Gastrocnemius medialis (tissue), 4 donors: ENCODE measurements around the gene GNRHR. TPM values are rescaled to one million over a fixed set of nuclear protein-coding genes. Genes with fewer than 3 reads are reported as not detected.
"Not testable (repeated sequence)": the region's sequence is repeated elsewhere in the genome, so short reads cannot be mapped to it uniquely, and the experiment has no call there.

Experiments
- ATAC-seq, 2 donors: fragments of 150-250 bp; one replicate each; pipeline ENCODE4 v1.9.1; 2016
- DNase-seq, 2 donors: peaks; one replicate each; pipeline ENCODE4 v3.0.0-alpha.2; 2019
- H3K27ac ChIP-seq, 4 donors: fragments of 200-600 bp; sonication (generic); 1 replicate in 1 of 4; 2 replicates in 3 of 4; pipeline ENCODE4 v1.5.1; 2016 to 2018; ENCODE audit warnings: mild to moderate bottlenecking in 2 of 4, moderate library complexity in 1 of 4
- H3K27me3 ChIP-seq, 3 donors: fragments of 200-600 bp; sonication (generic) in 2 of 3; 1 replicate in 1 of 3; 2 replicates in 2 of 3; pipeline versions ENCODE4 v1.5.1 to v1.6.0; 2016 to 2019; ENCODE audit warnings: mild to moderate bottlenecking in 1 of 3, moderate library complexity in 1 of 3
- H3K36me3 ChIP-seq, 2 donors: fragments of 200-600 bp; sonication (generic) in 1 of 2; one replicate each; pipeline ENCODE4 v1.5.1; 2017 to 2018
- H3K4me1 ChIP-seq, 2 donors: fragments of 200-600 bp; sonication (generic) in 1 of 2; one replicate each; pipeline ENCODE4 v1.5.1; 2016 to 2017; ENCODE audit warnings: mild to moderate bottlenecking in 2 of 2
- H3K4me3 ChIP-seq, 4 donors: fragments of 200-600 bp; sonication (generic) in 3 of 4; 1 replicate in 1 of 4; 2 replicates in 3 of 4; pipeline ENCODE4 v1.5.1; 2016 to 2019; ENCODE audit warnings: mild to moderate bottlenecking in 2 of 4
- H3K9me3 ChIP-seq, 3 donors: fragments of 200-600 bp; sonication (generic) in 2 of 3; 1 replicate in 1 of 3; 2 replicates in 2 of 3; pipeline ENCODE4 v1.5.1; 2016 to 2019
- CTCF ChIP-seq, 5 experiments: fragments of 450-650 bp in 3 of 5; fragments of 200-600 bp in 2 of 5; sonication (generic) in 2 of 5; IDR thresholded peaks in 4 of 5; conservative IDR thresholded peaks in 1 of 5; 1 replicate in 4 of 5; 2 replicates in 1 of 5; pipeline ENCODE4 v1.5.1; 2016 to 2019; ENCODE audit warnings: antibody characterized with exemption in 5 of 5, mild to moderate bottlenecking in 3 of 5, moderate library complexity in 3 of 5
- POLR2A ChIP-seq, 2 donors: fragments of 450-650 bp; IDR thresholded peaks; one replicate each; pipeline ENCODE4 v1.6.1; 2017; ENCODE audit warnings: antibody characterized with exemption in 2 of 2, mild to moderate bottlenecking in 2 of 2, moderate library complexity in 2 of 2
- in situ Hi-C, 4 donors: fragments of 200-750 bp; cut with MboI; loops; one replicate each; pipeline versions ENCODE4 v1.15.0 to v1.8.0; 2017; ENCODE audit warnings: low sequenced_read_pairs in 4 of 4
- intact Hi-C: fragments of 100-400 bp; cut with DNase I; formaldehyde crosslinking; loops from one replicate; pipeline ENCODE4 v1.15.1; 2023; ENCODE audit warnings: low total_unique reads
- total RNA-seq, 4 donors: library from RNA; depleted of rRNA; stranded (reverse); fragments of >200 nt; gene quantifications; one replicate each; pipeline versions ENCODE4 v1.1.0 to v1.2.3, GENCODE V29; 2016

The GNRHR gene
- total RNA-seq, 4 donors from 2014 or later, result not detected

GRCh38 chr4:67743194-67743593 is 11.0 kb downstream of the GNRHR start:
- intact Hi-C loops (no loop called here), in situ Hi-C loops (no loop called here)
- TF ChIP-seq CTCF (IDR thresholded peaks at IDR 0.05 in 4 of 5, conservative IDR thresholded peaks at IDR 0.05 in 1 of 5) (no peak), POLR2A (IDR thresholded peaks at IDR 0.05) (no peak)
- ATAC-seq, result no peak
- no peak for DNase-seq
- Histone ChIP-seq H3K36me3 (no peaks in the 10 kb centered on the region), H3K4me3 (no peak overlapping the region), H3K4me1 (no peaks in the 10 kb centered on the region), H3K27me3 (no peaks in the 10 kb centered on the region), H3K27ac (no peak overlapping the region), H3K9me3 (no peaks in the 10 kb centered on the region)

- intact Hi-C loops, result no loop called here
- no peaks in the 10 kb centered on the region for H3K36me3 ChIP-seq
- H3K9me3 ChIP-seq, result no peaks in the 10 kb centered on the region
- TF ChIP-seq POLR2A (IDR thresholded peaks at IDR 0.05) (no peak), CTCF (IDR thresholded peaks at IDR 0.05 in 4 of 5, conservative IDR thresholded peaks at IDR 0.05 in 1 of 5) (no peak)
- in situ Hi-C loops, result no loop called here
- no peak overlapping the region for H3K27ac ChIP-seq
- no peak overlapping the region for H3K4me3 ChIP-seq
- no peak for DNase-seq
- no peaks in the 10 kb centered on the region for H3K4me1 ChIP-seq
- no peak for ATAC-seq
- H3K27me3 ChIP-seq, result no peaks in the 10 kb centered on the region
Measured at GRCh38 chr4:67736262-67736661, 17.9 kb downstream of the GNRHR start.

GRCh38 chr4:67735325-67735724 is 18.9 kb downstream of the GNRHR start:
- H3K36me3 ChIP-seq, result no peaks in the 10 kb centered on the region

GRCh38 chr4:67730511-67730910 is 23.7 kb downstream of the GNRHR start:
- H3K27me3 ChIP-seq, H3K36me3 ChIP-seq, intact Hi-C loops, in situ Hi-C loops, DNase-seq, H3K4me1 ChIP-seq, H3K9me3 ChIP-seq, H3K4me3 ChIP-seq, H3K27ac ChIP-seq, ATAC-seq: not testable (repeated sequence)

More at GRCh38 chr4:67735325-67735724, 18.9 kb downstream of the GNRHR start:
- Histone ChIP-seq H3K9me3 (no peaks in the 10 kb centered on the region), H3K27me3 (no peaks in the 10 kb centered on the region), H3K4me3 (no peak overlapping the region), H3K27ac (no peak overlapping the region), H3K4me1 (no peaks in the 10 kb centered on the region)
- in situ Hi-C loops, result no loop called here
- intact Hi-C loops, result no loop called here
- DNase-seq (no peak), ATAC-seq (no peak)
- TF ChIP-seq POLR2A (IDR thresholded peaks at IDR 0.05), result no peak
- no peak for TF ChIP-seq CTCF (IDR thresholded peaks at IDR 0.05 in 4 of 5, conservative IDR thresholded peaks at IDR 0.05 in 1 of 5)

GRCh38 chr4:67727124-67727850 is 26.9 kb downstream of the GNRHR start:
- H3K27me3 ChIP-seq, result no peaks in the 10 kb centered on the region
- H3K36me3 ChIP-seq, result no peaks in the 10 kb centered on the region
- intact Hi-C loops, result no loop called here
- ATAC-seq, result no peak
- in situ Hi-C loops, result no loop called here
- TF ChIP-seq POLR2A (IDR thresholded peaks at IDR 0.05) (no peak), CTCF (IDR thresholded peaks at IDR 0.05 in 4 of 5, conservative IDR thresholded peaks at IDR 0.05 in 1 of 5) (no peak)
- H3K4me1 ChIP-seq, result no peaks in the 10 kb centered on the region
- no peak overlapping the region for H3K27ac ChIP-seq
- no peak for DNase-seq
- H3K9me3 ChIP-seq, result no peaks in the 10 kb centered on the region
- H3K4me3 ChIP-seq, result no peak overlapping the region
